ENCODE measurements around the gene KLRC4.
A peak's percentile ranks its signal among the peaks of the same experiment; 100 is the strongest.
"Not testable (repeated sequence)": the region's sequence is repeated elsewhere in the genome, so short reads cannot be mapped to it uniquely, and the experiment has no call there.

The KLRC4 gene

GRCh38 chr12:10367714-10368113 is 41.8 kb downstream of the KLRC4 start:
- not testable (repeated sequence) for DNase-seq (ENCODE audit: low spot score)

GRCh38 chr12:10366875-10367274 is 42.7 kb downstream of the KLRC4 start:
- DNase-seq (ENCODE audit: low spot score): no peak

- no peak for DNase-seq (ENCODE audit: low spot score)
Measured at GRCh38 chr12:10365696-10366405, 43.7 kb downstream of the KLRC4 start.

GRCh38 chr12:10364815-10365622 is 44.5 kb downstream of the KLRC4 start:
- peak; percentile 56 for DNase-seq (ENCODE audit: low spot score)

- DNase-seq (ENCODE audit: low spot score): peak; percentile 33
Measured at GRCh38 chr12:10363914-10364814, 45.4 kb downstream of the KLRC4 start.

- DNase-seq (ENCODE audit: low spot score): no peak
Measured at GRCh38 chr12:10363658-10363913, 46.0 kb downstream of the KLRC4 start.

GRCh38 chr12:10362828-10363657 is 46.5 kb downstream of the KLRC4 start:
- DNase-seq (ENCODE audit: low spot score): no peak

GRCh38 chr12:10362325-10362724 is 47.2 kb downstream of the KLRC4 start:
- no peak for DNase-seq (ENCODE audit: low spot score)

- no peak for DNase-seq (ENCODE audit: low spot score)
Measured at GRCh38 chr12:10361622-10362021, 47.9 kb downstream of the KLRC4 start.

GRCh38 chr12:10361084-10361483 is 48.5 kb downstream of the KLRC4 start:
- no peak for DNase-seq (ENCODE audit: low spot score)

GRCh38 chr12:10358969-10359368 is 50.6 kb downstream of the KLRC4 start:
- no peak for DNase-seq (ENCODE audit: low spot score)

GRCh38 chr12:10358131-10358530 is 51.4 kb downstream of the KLRC4 start:
- no peak for DNase-seq (ENCODE audit: low spot score)
